NOMO-1 (cell line): ENCODE data around the gene SORCS2.

Source experiments
- DNase-seq, 2 experiments: peaks; one replicate each; lab custom pipeline; 2025; ENCODE audit not compliant: unreplicated experiment in 2 of 2; lab: John Stamatoyannopoulos, UW

Gene SORCS2

GRCh38 chr4:7420661-7421040 lies 228.3 kb downstream of the SORCS2 start:
- no peak for DNase-seq

GRCh38 chr4:7421356-7422150 lies 229.2 kb downstream of the SORCS2 start:
- DNase-seq: no peak

- no peak for DNase-seq
These were observed 230.0 kb downstream of the SORCS2 start for GRCh38 chr4:7422151-7422897.

- DNase-seq: no peak
These were observed 230.5 kb downstream of the SORCS2 start for GRCh38 chr4:7422898-7423180.

GRCh38 chr4:7423391-7423790 lies 231.1 kb downstream of the SORCS2 start:
- no peak for DNase-seq

GRCh38 chr4:7423801-7424552 lies 231.6 kb downstream of the SORCS2 start:
- no peak for DNase-seq

GRCh38 chr4:7424553-7425111 lies 232.3 kb downstream of the SORCS2 start:
- DNase-seq: no peak

GRCh38 chr4:7425124-7425523 lies 232.8 kb downstream of the SORCS2 start:
- no peak for DNase-seq

GRCh38 chr4:7425591-7426468 lies 233.5 kb downstream of the SORCS2 start:
- DNase-seq: no peak

- no peak for DNase-seq
These were observed 234.3 kb downstream of the SORCS2 start for GRCh38 chr4:7426525-7427171.

GRCh38 chr4:7427361-7427760 lies 235.0 kb downstream of the SORCS2 start:
- DNase-seq: no peak

GRCh38 chr4:7427831-7428260 lies 235.5 kb downstream of the SORCS2 start:
- DNase-seq: no peak

GRCh38 chr4:7428261-7429068 lies 236.1 kb downstream of the SORCS2 start:
- DNase-seq: no peak

GRCh38 chr4:7429069-7429416 lies 236.7 kb downstream of the SORCS2 start:
- DNase-seq: no peak

- DNase-seq: no peak
These were observed 237.3 kb downstream of the SORCS2 start for GRCh38 chr4:7429601-7430078.

- no peak for DNase-seq
These were observed 238.1 kb downstream of the SORCS2 start for GRCh38 chr4:7430368-7430964.

- DNase-seq: no peak
These were observed 238.8 kb downstream of the SORCS2 start for GRCh38 chr4:7430965-7431695.
